HL-60 (cell line): ENCODE measurements around the gene LRBA.

Source experiments
- DNase-seq, 2 experiments: peaks; one replicate each; pipeline ENCODE4 v3.0.0-alpha.2; 2010 to 2020; ENCODE audit warnings: low read depth in 1 of 2, low spot score in 1 of 2
- H3K27ac ChIP-seq: fragments of 250-450 bp; sonication (Bioruptor Pico); replicated peaks from 2 replicates; pipeline ENCODE4 v1.5.1; 2020; ENCODE audit warnings: mild to moderate bottlenecking, moderate library complexity
- H3K27me3 ChIP-seq: fragments of 250-450 bp; sonication (Bioruptor Pico); 2 replicates; pipeline ENCODE4 v1.5.1; 2021; ENCODE audit warnings: mild to moderate bottlenecking, moderate library complexity; ENCODE audit not compliant: insufficient read depth, poor library complexity, severe bottlenecking
- H3K4me3 ChIP-seq: replicated peaks from 2 replicates; pipeline ENCODE4 v1.5.1; 2011; ENCODE audit warnings: mild to moderate bottlenecking, control low read depth, low read length; ENCODE audit not compliant: insufficient read depth
- CTCF ChIP-seq: IDR thresholded peaks from one replicate; pipeline ENCODE4 v1.5.1; 2011; ENCODE audit warnings: low read length, control low read depth, inconsistent platforms; ENCODE audit not compliant: insufficient read depth
- GABPA ChIP-seq: IDR thresholded peaks from 2 replicates; pipeline ENCODE4 v1.6.1; 2012; ENCODE audit warnings: low read depth
- POLR2AphosphoS5 ChIP-seq: IDR thresholded peaks from 2 replicates; pipeline ENCODE4 v1.6.1; 2012; ENCODE audit warnings: low read depth
- REST ChIP-seq: IDR thresholded peaks from 2 replicates; pipeline ENCODE4 v1.6.1; 2012; ENCODE audit warnings: low read depth; ENCODE audit not compliant: insufficient replicate concordance
- SPI1 ChIP-seq: IDR thresholded peaks from 2 replicates; pipeline ENCODE4 v1.6.1; 2012; ENCODE audit warnings: low read depth, mild to moderate bottlenecking, borderline replicate concordance

The LRBA gene

GRCh38 chr4:150232029-150232428 lies 783.1 kb downstream of the LRBA start:
- Histone ChIP-seq H3K27me3 (peaks cover 3% of the 10 kb centered on the region), H3K27ac (no peak overlapping the region), H3K4me3 (no peak overlapping the region)
- no peak for DNase-seq
- TF ChIP-seq CTCF (no peak), SPI1 (no peak), POLR2AphosphoS5 (no peak), REST (no peak), GABPA (no peak)

- TF ChIP-seq POLR2AphosphoS5 (no peak), CTCF (no peak), GABPA (no peak), SPI1 (no peak), REST (no peak)
These were observed 783.8 kb downstream of the LRBA start for GRCh38 chr4:150231107-150231770.

GRCh38 chr4:150230561-150230960 lies 784.5 kb downstream of the LRBA start:
- Histone ChIP-seq H3K27me3 (no peaks in the 10 kb centered on the region), H3K27ac (no peak overlapping the region), H3K4me3 (no peak overlapping the region)
- no peak for TF ChIP-seq SPI1
- no peak for TF ChIP-seq POLR2AphosphoS5
- no peak for DNase-seq

More at GRCh38 chr4:150231107-150231770, 783.8 kb downstream of the LRBA start:
- Histone ChIP-seq H3K27ac (no peak overlapping the region), H3K27me3 (peaks cover under 1% of the 10 kb centered on the region), H3K4me3 (no peak overlapping the region)
- DNase-seq = no peak

- TF ChIP-seq REST (no peak), POLR2AphosphoS5 (no peak), SPI1 (no peak), CTCF (no peak), GABPA (no peak)
- H3K27me3 ChIP-seq = no peaks in the 10 kb centered on the region
- no peak overlapping the region for H3K4me3 ChIP-seq
- H3K27ac ChIP-seq = no peak overlapping the region
- no peak for DNase-seq
These were observed 785.6 kb downstream of the LRBA start for GRCh38 chr4:150229520-150229919.
